ENCODE results near the gene KIF6.

Gene KIF6

DNA sequence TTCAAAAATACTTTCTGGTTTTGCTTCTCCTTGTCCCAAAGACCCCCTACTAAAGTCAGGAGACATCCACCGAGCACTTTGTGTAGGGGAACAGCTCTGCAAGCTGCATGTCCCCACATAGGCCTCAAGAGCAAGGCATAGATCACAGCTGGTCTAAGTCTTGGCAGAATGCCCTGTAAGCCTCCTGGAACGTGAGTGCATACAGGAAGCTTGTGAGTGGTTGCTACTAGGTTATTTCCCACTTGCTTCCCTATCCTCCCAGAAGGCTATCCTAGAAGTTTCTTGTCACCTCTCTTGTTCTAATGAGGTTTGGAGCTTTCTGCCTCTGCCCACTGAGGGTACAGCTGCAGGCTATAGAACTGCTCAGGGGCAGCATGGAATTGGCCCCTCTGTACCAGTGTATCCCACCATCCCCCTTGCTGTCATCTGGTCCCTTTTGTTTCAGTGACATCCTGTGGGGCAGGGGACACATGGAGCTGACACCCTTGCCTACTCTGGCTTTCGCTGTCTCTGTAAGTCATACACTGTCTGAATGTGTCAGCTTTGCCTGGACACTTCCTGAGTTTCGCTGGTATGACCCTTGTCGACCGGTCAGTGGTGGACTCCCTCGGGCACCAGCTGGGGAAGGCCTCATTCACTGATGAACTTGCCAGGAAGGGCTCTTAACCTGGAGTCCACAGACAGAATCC, 367.1 kb downstream of the KIF6 start:
- Histone ChIP-seq H3K27me3 (ENCODE audit: insufficient read depth, low read length, poor library complexity) (no peaks in the 10 kb centered on the region), H3K27ac (ENCODE audit: low read length) (no peak overlapping the region), H3K36me3 (ENCODE audit: insufficient read depth, low read length) (no peaks in the 10 kb centered on the region), H3K4me1 (ENCODE audit: insufficient read depth, low read length) (no peaks in the 10 kb centered on the region), H3K9me3 (ENCODE audit: insufficient read depth, low read length, severe bottlenecking) (no peaks in the 10 kb centered on the region), H4K20me1 (ENCODE audit: insufficient read depth, low read length) (no peaks in the 10 kb centered on the region), H3K9ac (ENCODE audit: low read depth, low read length) (no peak overlapping the region), H2AFZ (ENCODE audit: low read depth, low read length) (no peak overlapping the region), H3K79me2 (ENCODE audit: insufficient read depth, low read length) (no peaks in the 10 kb centered on the region), H3K4me3 (ENCODE audit: low read depth in 1 of 2, low read length in 2 of 2) (no peak overlapping the region), H3K4me2 (ENCODE audit: insufficient read depth, low read length) (no peak overlapping the region)
- TF ChIP-seq, protein P1, sequence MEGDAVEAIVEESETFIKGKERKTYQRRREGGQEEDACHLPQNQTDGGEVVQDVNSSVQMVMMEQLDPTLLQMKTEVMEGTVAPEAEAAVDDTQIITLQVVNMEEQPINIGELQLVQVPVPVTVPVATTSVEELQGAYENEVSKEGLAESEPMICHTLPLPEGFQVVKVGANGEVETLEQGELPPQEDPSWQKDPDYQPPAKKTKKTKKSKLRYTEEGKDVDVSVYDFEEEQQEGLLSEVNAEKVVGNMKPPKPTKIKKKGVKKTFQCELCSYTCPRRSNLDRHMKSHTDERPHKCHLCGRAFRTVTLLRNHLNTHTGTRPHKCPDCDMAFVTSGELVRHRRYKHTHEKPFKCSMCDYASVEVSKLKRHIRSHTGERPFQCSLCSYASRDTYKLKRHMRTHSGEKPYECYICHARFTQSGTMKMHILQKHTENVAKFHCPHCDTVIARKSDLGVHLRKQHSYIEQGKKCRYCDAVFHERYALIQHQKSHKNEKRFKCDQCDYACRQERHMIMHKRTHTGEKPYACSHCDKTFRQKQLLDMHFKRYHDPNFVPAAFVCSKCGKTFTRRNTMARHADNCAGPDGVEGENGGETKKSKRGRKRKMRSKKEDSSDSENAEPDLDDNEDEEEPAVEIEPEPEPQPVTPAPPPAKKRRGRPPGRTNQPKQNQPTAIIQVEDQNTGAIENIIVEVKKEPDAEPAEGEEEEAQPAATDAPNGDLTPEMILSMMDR (IDR thresholded peaks at IDR 0.05; ENCODE audit: borderline replicate concordance, extremely low read depth, low read length, poor library complexity, severe bottlenecking), result no peak
- TF ChIP-seq EZH2 (IDR thresholded peaks at IDR 0.05; ENCODE audit: borderline replicate concordance, low read depth, low read length, severe bottlenecking), result no peak
- DNase-seq (no peak), ATAC-seq (ENCODE audit: insufficient read depth, low read depth) (0 out of 3 replicates have a peak, but pooled peaks have one; percentile 49)

DNA sequence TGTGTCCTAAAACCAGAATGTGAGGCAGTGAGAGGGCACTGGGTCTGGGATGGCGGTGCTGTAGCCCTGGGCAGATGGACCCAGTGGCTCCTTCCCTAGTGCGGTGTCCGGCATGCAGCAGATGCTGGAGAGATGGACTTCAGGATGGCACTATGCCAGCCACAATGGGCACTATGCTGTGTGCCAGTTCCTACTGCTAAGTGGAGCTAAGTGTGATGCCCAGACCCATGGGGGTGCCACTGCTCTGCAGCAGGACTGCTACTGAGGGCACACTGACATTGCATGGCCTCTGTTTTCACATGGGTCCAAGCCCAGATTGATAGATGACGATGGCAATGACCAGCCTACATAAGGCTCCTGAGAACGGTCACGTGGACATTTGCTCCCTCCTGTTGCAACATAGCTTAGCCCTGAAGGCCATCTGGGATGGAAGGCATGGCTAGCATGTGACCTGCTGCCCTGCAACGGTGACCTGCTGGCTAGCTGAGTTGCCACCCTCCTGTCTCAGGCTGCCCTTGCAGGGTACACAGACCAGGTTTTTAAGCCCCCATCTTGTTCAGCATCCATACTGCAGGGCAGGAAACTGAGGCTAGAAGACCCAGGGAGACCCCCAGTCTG, 371.4 kb downstream of the KIF6 start:
- no peaks in the 10 kb centered on the region for H3K36me3 ChIP-seq (ENCODE audit: insufficient read depth, low read length)
- H3K27ac ChIP-seq (ENCODE audit: low read length), result no peak overlapping the region
- H3K9me3 ChIP-seq (ENCODE audit: insufficient read depth, low read length, severe bottlenecking), result no peaks in the 10 kb centered on the region
- no peak for ATAC-seq (ENCODE audit: insufficient read depth, low read depth)
- DNase-seq, result no peak
- H3K79me2 ChIP-seq (ENCODE audit: insufficient read depth, low read length), result no peaks in the 10 kb centered on the region
- no peaks in the 10 kb centered on the region for H3K27me3 ChIP-seq (ENCODE audit: insufficient read depth, low read length, poor library complexity)
- no peak overlapping the region for H3K4me3 ChIP-seq (ENCODE audit: low read depth in 1 of 2, low read length in 2 of 2)
- no peaks in the 10 kb centered on the region for H4K20me1 ChIP-seq (ENCODE audit: insufficient read depth, low read length)
- TF ChIP-seq, protein P1 (IDR thresholded peaks at IDR 0.05; ENCODE audit: borderline replicate concordance, extremely low read depth, low read length, poor library complexity, severe bottlenecking), result no peak
- TF ChIP-seq EZH2 (IDR thresholded peaks at IDR 0.05; ENCODE audit: borderline replicate concordance, low read depth, low read length, severe bottlenecking), result no peak
- H3K4me1 ChIP-seq (ENCODE audit: insufficient read depth, low read length), result no peaks in the 10 kb centered on the region
- no peak overlapping the region for H2AFZ ChIP-seq (ENCODE audit: low read depth, low read length)
- H3K4me2 ChIP-seq (ENCODE audit: insufficient read depth, low read length), result no peak overlapping the region
- H3K9ac ChIP-seq (ENCODE audit: low read depth, low read length), result no peak overlapping the region

DNA sequence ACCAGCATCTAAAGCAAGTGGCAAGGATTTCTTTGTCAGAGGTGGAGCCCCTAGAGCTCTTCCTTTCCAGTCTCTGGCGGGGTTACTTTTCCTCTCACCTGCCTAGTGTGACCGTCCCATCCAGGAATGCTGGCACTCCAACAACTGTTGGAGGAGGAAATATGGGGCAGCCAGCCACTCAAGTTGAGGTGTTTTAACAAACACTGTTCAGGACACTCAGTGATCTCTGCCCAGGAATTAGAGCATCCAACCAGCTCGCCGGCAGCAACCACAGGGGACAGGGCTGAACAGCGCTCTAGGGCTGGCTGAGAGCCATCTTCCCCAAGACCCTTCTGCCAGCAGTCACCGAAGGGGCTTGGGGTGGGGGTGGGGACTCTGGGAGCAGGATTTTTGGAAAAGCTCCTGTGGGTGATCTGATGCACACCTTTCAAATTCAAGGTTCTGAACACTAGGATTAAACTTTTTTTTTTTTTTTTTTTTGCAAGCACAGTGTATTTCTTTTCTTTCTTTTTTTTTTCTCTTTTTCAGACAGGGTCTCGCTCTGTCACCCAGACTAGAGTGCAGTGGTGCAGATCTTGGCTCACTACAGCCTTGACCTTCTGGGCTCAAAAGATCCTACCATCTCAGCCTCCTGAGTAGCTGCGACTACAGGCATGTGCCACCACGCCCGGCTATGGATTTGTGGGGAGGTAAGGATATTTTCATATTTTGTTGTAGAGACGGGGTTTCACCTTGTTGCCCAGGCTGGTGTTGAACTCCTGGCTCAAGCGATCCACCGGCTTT, 374.3 kb downstream of the KIF6 start:
- TF ChIP-seq, protein P1 (IDR thresholded peaks at IDR 0.05; ENCODE audit: borderline replicate concordance, extremely low read depth, low read length, poor library complexity, severe bottlenecking), result no peak
- TF ChIP-seq EZH2 (IDR thresholded peaks at IDR 0.05; ENCODE audit: borderline replicate concordance, low read depth, low read length, severe bottlenecking), result no peak
- Histone ChIP-seq H3K27ac (ENCODE audit: low read length) (no peak overlapping the region), H3K9ac (ENCODE audit: low read depth, low read length) (no peak overlapping the region), H3K9me3 (ENCODE audit: insufficient read depth, low read length, severe bottlenecking) (no peaks in the 10 kb centered on the region), H3K79me2 (ENCODE audit: insufficient read depth, low read length) (no peaks in the 10 kb centered on the region), H3K36me3 (ENCODE audit: insufficient read depth, low read length) (no peaks in the 10 kb centered on the region), H2AFZ (ENCODE audit: low read depth, low read length) (no peak overlapping the region), H3K4me1 (ENCODE audit: insufficient read depth, low read length) (no peaks in the 10 kb centered on the region), H3K4me3 (ENCODE audit: low read depth in 1 of 2, low read length in 2 of 2) (no peak overlapping the region), H3K27me3 (ENCODE audit: insufficient read depth, low read length, poor library complexity) (no peaks in the 10 kb centered on the region), H3K4me2 (ENCODE audit: insufficient read depth, low read length) (no peak overlapping the region), H4K20me1 (ENCODE audit: insufficient read depth, low read length) (0 out of 2 replicates have a peak, but pooled peaks cover 5% of the 10 kb centered on the region)
- ATAC-seq (ENCODE audit: insufficient read depth, low read depth), result no peak
- no peak for DNase-seq
